GM18858 (cell line): ENCODE data around the gene ITIH6.
"Not testable (repeated sequence)": the region's sequence is repeated elsewhere in the genome, so short reads cannot be mapped to it uniquely, and the experiment has no call there.

Experiments
- ATAC-seq: cut with Tn5 transposase; IDR thresholded peaks from one replicate; pipeline ENCODE4 v1.9.1; 2021; ENCODE audit not compliant: unreplicated experiment

ITIH6 gene

GRCh38 chrX:54807524-54808108 is 9.6 kb upstream of the ITIH6 start, which contains the start of gene MAGED2:
TSS of gene MAGED2 (plus strand) at chrX:54807745. CDS start at chrX:54809332, 1,587 bp downstream.
- no peak for ATAC-seq

- no peak for ATAC-seq
Measured at GRCh38 chrX:54799046-54799445, 991 bp upstream of the ITIH6 start.

GRCh38 chrX:54794795-54795194 is 3.3 kb downstream of the ITIH6 start:
- no peak for ATAC-seq

GRCh38 chrX:54794028-54794427 is 4.0 kb downstream of the ITIH6 start:
- ATAC-seq = no peak

GRCh38 chrX:54789405-54789804 is 8.7 kb downstream of the ITIH6 start:
- not testable (repeated sequence) for ATAC-seq

GRCh38 chrX:54788446-54788845 is 9.6 kb downstream of the ITIH6 start:
- no peak for ATAC-seq

GRCh38 chrX:54786967-54787366 is 11.1 kb downstream of the ITIH6 start:
- peak; percentile 65 for ATAC-seq

GRCh38 chrX:54785901-54786300 is 12.2 kb downstream of the ITIH6 start:
- ATAC-seq = no peak

- ATAC-seq = no peak
Measured at GRCh38 chrX:54776987-54777672, 20.9 kb downstream of the ITIH6 start.

- ATAC-seq = no peak
Measured at GRCh38 chrX:54776061-54776460, 22.0 kb downstream of the ITIH6 start.

GRCh38 chrX:54774391-54775094 is 23.5 kb downstream of the ITIH6 start:
- not testable (repeated sequence) for ATAC-seq

- ATAC-seq = no peak
Measured at GRCh38 chrX:54758114-54759055, 39.7 kb downstream of the ITIH6 start.

- no peak for ATAC-seq
Measured at GRCh38 chrX:54754854-54755253, 43.2 kb downstream of the ITIH6 start.

- ATAC-seq = no peak
Measured at GRCh38 chrX:54748626-54749025, 49.4 kb downstream of the ITIH6 start.

GRCh38 chrX:54747733-54748393 is 50.2 kb downstream of the ITIH6 start:
- ATAC-seq = no peak

- ATAC-seq = no peak
Measured at GRCh38 chrX:54746928-54747327, 51.1 kb downstream of the ITIH6 start.

- ATAC-seq = no peak
Measured at GRCh38 chrX:54745676-54746075, 52.4 kb downstream of the ITIH6 start.

GRCh38 chrX:54738567-54738966 is 59.5 kb downstream of the ITIH6 start:
- not testable (repeated sequence) for ATAC-seq

GRCh38 chrX:54736298-54736942 is 61.6 kb downstream of the ITIH6 start:
- ATAC-seq = not testable (repeated sequence)

GRCh38 chrX:54721424-54721823 is 76.6 kb downstream of the ITIH6 start:
- ATAC-seq = no peak
